Parathyroid adenoma (tissue), 2 donors: Measurements from ENCODE around the gene COX8A.

Experiments
- H2AFZ ChIP-seq: fragments of 300-600 bp; sonication (generic); one replicate; pipeline ENCODE4 v1.7.0; 2017; ENCODE audit warnings: antibody characterized with exemption, mild to moderate bottlenecking
- H3K27ac ChIP-seq: fragments of 300-600 bp; sonication (generic); one replicate; pipeline ENCODE4 v1.7.0; 2017
- H3K27me3 ChIP-seq: fragments of 300-600 bp; sonication (generic); one replicate; pipeline ENCODE4 v1.7.0; 2017; ENCODE audit warnings: low read length; ENCODE audit not compliant: control insufficient read depth, insufficient read depth
- H3K36me3 ChIP-seq: fragments of 300-600 bp; sonication (generic); one replicate; pipeline ENCODE4 v1.7.0; 2017; ENCODE audit warnings: low read length; ENCODE audit not compliant: control insufficient read depth, insufficient read depth
- H3K4me1 ChIP-seq: fragments of 300-600 bp; sonication (generic); one replicate; pipeline ENCODE4 v1.7.0; 2017; ENCODE audit warnings: control low read depth
- H3K4me2 ChIP-seq: fragments of 300-600 bp; sonication (generic); one replicate; pipeline ENCODE4 v1.7.0; 2017; ENCODE audit warnings: low read length
- H3K4me3 ChIP-seq: fragments of 300-600 bp; sonication (generic); one replicate; pipeline ENCODE4 v1.7.0; 2017; ENCODE audit warnings: low read depth, low read length
- H3K79me2 ChIP-seq: fragments of 300-600 bp; sonication (generic); one replicate; pipeline ENCODE4 v1.7.0; 2017; ENCODE audit warnings: control low read depth
- H3K9ac ChIP-seq: fragments of 300-600 bp; sonication (generic); one replicate; pipeline ENCODE4 v1.7.0; 2017; ENCODE audit warnings: mild to moderate bottlenecking
- H3K9me3 ChIP-seq: fragments of 300-600 bp; sonication (generic); one replicate; pipeline ENCODE4 v1.7.0; 2017; ENCODE audit warnings: low read length; ENCODE audit not compliant: control insufficient read depth
- TF ChIP-seq, protein P1 (sequence below): fragments of 300-600 bp; sonication (generic); IDR thresholded peaks from one replicate; pipeline ENCODE4 v1.7.0; 2017; ENCODE audit warnings: antibody characterized with exemption, mild to moderate bottlenecking
- donor health status: primary hyperparathyroidism.

Gene COX8A

DNA sequence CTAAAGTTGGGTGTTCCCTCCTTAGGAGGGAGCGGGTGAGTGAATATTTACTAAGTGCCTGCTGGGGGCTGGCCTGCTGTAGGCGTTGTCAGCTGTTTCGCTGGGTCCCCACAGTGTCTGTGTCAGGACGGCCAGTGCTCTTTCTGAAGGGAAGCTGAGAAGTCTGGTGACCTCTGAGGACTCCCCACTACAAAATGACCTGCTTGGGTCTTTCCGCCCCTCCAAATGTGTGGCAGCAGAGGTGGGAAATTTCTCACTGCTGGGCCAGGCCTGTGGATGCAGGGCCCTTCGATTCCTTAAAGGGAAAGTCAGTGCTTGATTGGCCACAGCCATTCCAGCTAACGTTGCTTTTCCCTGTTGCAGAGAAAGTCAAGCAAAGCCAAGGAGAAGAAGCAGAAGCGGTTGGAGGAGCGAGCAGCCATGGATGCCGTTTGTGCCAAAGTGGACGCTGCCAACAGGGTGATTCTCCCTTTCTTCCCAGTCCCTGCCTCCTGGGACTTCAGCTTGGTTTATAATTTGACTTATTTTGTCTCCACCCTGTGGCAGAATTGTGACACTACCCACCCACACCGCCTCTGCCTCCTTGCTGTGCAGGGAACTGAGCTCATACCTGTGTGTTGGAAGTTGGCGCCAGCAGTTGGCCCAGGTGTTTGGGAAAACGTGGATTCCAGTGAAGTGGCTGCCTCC is 28.8 kb upstream of the COX8A start:
- Histone ChIP-seq H3K27ac (peak overlapping the region; percentile 77), H3K79me2 (peaks cover 3% of the 10 kb centered on the region), H3K4me2 (peak overlapping the region; percentile 33), H3K4me1 (peaks cover 9% of the 10 kb centered on the region), H3K9me3 (no peaks in the 10 kb centered on the region), H3K4me3 (no peak overlapping the region), H2AFZ (peak overlapping the region; percentile 42), H3K36me3 (no peaks in the 10 kb centered on the region), H3K9ac (no peak overlapping the region), H3K27me3 (no peaks in the 10 kb centered on the region)
- TF ChIP-seq, protein P1, sequence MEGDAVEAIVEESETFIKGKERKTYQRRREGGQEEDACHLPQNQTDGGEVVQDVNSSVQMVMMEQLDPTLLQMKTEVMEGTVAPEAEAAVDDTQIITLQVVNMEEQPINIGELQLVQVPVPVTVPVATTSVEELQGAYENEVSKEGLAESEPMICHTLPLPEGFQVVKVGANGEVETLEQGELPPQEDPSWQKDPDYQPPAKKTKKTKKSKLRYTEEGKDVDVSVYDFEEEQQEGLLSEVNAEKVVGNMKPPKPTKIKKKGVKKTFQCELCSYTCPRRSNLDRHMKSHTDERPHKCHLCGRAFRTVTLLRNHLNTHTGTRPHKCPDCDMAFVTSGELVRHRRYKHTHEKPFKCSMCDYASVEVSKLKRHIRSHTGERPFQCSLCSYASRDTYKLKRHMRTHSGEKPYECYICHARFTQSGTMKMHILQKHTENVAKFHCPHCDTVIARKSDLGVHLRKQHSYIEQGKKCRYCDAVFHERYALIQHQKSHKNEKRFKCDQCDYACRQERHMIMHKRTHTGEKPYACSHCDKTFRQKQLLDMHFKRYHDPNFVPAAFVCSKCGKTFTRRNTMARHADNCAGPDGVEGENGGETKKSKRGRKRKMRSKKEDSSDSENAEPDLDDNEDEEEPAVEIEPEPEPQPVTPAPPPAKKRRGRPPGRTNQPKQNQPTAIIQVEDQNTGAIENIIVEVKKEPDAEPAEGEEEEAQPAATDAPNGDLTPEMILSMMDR, result peak; percentile 52

DNA sequence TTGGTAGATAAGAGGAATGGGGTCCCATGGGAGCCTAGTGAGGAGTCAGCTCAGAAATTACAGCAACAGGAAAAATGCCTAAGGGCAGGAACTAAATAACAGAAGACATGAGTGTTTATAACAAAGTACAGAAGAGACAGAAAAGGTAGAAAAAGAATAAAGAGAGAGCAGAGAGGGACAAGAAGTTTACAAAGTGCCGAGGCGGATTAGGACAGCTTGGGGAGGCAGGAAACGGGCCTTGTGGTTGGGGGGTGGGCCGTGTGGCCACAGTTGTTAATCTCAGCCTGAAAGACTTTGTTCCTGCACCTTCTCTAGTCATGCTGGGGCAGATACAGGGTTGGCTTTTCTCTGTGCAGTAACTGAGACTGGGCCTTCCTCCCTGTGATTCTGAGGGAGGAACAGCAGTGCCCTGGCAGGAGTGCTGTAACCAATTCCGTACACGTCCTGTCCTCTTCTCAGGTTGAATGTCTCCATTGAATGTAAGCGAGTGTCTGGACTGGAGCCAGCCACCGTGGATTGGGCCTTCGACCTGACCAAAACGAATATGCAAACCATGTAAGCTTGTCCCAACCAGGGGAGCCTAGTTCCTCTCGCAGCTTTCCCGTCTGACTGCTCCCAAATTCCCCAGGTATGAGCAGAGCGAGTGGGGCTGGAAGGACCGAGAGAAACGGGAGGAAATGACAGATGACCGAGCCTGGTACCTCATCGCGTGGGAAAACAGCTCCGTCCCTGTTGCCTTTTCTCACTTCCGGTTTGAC is 22.5 kb upstream of the COX8A start:
- H3K27me3 ChIP-seq, result no peaks in the 10 kb centered on the region
- H3K79me2 ChIP-seq, result no peaks in the 10 kb centered on the region
- H3K9ac ChIP-seq, result no peak overlapping the region
- H3K27ac ChIP-seq, result no peak overlapping the region
- no peaks in the 10 kb centered on the region for H3K36me3 ChIP-seq
- no peak overlapping the region for H2AFZ ChIP-seq
- H3K4me3 ChIP-seq, result no peak overlapping the region
- no peaks in the 10 kb centered on the region for H3K9me3 ChIP-seq
- no peaks in the 10 kb centered on the region for H3K4me1 ChIP-seq
- no peak overlapping the region for H3K4me2 ChIP-seq
- TF ChIP-seq, protein P1, result no peak

DNA sequence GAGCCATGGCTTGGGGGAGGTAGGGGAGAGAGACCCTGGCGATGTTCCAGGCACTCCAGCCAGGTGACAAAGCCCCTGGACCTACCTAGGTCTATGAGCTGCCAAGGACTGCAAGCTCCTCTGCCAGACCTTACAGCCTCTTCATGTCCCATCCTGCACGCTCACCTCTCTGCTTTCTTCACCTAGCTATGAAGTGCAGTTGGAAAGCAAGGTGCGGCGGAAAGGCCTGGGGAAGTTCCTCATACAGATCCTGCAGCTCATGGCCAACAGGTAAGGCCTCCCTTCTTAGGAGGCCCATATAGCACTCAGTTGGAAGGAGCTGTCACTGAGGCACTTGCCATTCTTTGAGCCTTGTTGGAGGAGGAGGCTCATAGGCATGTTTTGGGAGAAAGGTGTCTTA is 21.9 kb upstream of the COX8A start:
- Histone ChIP-seq H3K4me1 (no peaks in the 10 kb centered on the region), H3K9ac (no peak overlapping the region), H3K27ac (no peak overlapping the region)

DNA sequence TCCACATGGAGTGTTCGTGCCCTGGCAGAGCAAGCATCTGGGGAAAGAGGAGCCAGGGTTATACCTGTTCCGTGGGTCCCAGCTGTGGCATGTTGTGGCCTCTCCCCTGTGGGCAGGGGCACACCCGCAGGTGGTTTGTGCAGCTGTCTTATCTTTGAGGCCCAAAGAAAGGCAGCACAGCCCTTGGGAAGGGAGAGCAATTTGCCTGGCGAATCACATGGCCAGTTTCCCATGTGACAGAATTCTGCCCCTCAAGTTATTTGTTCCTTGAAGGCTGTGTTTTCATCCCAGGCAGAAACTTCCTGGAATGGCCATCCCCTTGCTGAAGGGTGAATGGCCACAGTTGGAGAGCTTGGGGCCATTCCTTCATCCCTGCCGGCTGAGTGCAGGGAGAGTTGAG is 16.4 kb upstream of the COX8A start:
- H3K4me2 ChIP-seq, result no peak overlapping the region
- TF ChIP-seq, protein P1, result no peak
- no peaks in the 10 kb centered on the region for H3K4me1 ChIP-seq
- no peak overlapping the region for H3K27ac ChIP-seq
- no peaks in the 10 kb centered on the region for H3K36me3 ChIP-seq
- no peak overlapping the region for H3K9ac ChIP-seq
- H3K79me2 ChIP-seq, result no peaks in the 10 kb centered on the region
- H3K27me3 ChIP-seq, result no peaks in the 10 kb centered on the region
- H3K9me3 ChIP-seq, result no peaks in the 10 kb centered on the region
- no peak overlapping the region for H3K4me3 ChIP-seq
- no peak overlapping the region for H2AFZ ChIP-seq

More for the DNA sequence above, 21.9 kb upstream of the COX8A start:
- H3K27me3 ChIP-seq, result no peaks in the 10 kb centered on the region
- no peak overlapping the region for H3K4me2 ChIP-seq
- no peak overlapping the region for H2AFZ ChIP-seq
- H3K9me3 ChIP-seq, result no peaks in the 10 kb centered on the region
- H3K79me2 ChIP-seq, result no peaks in the 10 kb centered on the region
- H3K36me3 ChIP-seq, result no peaks in the 10 kb centered on the region
- TF ChIP-seq, protein P1, result no peak
- no peak overlapping the region for H3K4me3 ChIP-seq
